GM18873 (cell line): ENCODE data around the gene EAF1.
"Not testable (repeated sequence)": the region's sequence is repeated elsewhere in the genome, so short reads cannot be mapped to it uniquely, and the experiment has no call there.

Experiments
- ATAC-seq: cut with Tn5 transposase; IDR thresholded peaks from one replicate; pipeline ENCODE4 v1.9.1; 2021; ENCODE audit warnings: mild to moderate bottlenecking, moderate library complexity, moderate number of reproducible peaks; ENCODE audit not compliant: unreplicated experiment, low FRiP score

EAF1 gene

GRCh38 chr3:15477951-15478639, 50.7 kb downstream of the EAF1 start:
- ATAC-seq = no peak

DNA sequence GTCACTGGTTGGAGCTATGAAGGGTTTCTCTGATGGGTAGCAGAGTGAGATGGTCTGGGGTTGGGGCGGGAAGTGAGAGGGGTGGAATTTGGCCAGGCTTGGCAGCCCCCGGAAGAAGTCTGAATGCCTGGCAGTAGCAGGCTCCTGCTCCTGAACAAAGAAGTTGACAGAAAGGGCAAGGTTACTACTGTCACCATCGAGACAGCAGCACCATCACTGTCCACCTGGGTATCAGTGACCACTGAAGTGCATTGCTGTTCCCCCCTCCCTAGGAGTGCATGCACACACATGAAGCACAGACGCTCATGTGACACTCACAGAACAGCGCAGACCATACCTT, 51.2 kb downstream of the EAF1 start:
- ATAC-seq = no peak

GRCh38 chr3:15479400-15480224, 52.2 kb downstream of the EAF1 start:
- no peak for ATAC-seq

DNA sequence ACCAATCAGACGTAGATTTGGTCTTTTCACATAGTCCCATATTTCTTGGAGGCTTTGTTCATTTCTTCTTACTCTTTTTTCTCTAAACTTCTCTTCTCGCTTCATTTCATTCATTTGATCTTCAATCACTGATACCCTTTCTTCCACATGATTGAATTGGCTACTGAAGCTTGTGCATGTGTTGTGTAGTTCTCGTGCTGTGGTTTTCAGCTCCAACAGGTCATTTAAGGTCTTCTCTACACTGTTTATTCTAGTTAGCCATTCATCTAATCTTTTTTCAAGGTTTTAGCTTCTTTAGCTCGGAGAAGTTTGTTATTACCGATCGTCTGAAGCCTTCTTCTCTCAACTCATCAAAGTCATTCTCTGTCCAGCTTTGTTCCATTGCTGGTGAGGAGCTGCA, 57.2 kb downstream of the EAF1 start:
- not testable (repeated sequence) for ATAC-seq

DNA sequence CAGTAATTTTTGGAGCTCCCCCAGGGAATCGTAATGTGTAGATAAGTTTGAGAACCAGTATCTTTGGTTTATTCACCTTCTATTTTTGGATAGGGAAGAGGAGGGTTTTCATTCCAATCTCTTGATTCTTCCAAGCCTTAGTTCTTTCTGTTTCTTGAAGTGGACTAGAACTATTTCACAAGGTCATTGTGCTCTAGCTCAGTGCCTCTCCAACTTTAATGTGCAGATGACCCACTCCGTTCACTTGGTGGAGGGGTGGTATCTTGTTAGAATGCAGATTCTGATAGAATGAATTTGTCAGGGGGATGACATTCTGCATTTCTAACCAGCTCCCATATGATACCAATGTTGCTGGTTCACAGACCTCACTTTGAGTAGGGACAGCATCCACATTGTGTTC, 58.6 kb downstream of the EAF1 start:
- ATAC-seq = no peak

GRCh38 chr3:15486979-15487378, 59.6 kb downstream of the EAF1 start:
- ATAC-seq = no peak

DNA sequence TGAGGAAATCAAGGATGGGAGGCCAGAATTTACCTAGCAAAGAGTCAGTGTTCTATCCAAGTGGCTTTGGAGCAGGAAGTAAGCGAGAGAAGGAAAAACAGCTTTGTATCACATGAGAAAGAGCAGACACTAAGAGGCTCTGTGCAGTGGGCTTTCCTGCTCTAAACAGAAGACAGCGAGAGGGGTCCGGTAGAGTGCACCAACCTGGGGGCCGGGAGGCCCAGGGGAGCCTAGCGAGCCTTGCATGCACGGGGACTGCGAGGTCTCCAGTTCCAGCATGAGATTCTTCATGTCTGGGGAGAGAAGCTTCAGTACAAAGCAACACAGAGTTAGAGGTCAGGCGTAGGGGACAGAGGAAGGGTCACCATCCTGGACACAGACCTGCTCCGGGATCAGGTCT, 60.6 kb downstream of the EAF1 start:
- no peak for ATAC-seq

DNA sequence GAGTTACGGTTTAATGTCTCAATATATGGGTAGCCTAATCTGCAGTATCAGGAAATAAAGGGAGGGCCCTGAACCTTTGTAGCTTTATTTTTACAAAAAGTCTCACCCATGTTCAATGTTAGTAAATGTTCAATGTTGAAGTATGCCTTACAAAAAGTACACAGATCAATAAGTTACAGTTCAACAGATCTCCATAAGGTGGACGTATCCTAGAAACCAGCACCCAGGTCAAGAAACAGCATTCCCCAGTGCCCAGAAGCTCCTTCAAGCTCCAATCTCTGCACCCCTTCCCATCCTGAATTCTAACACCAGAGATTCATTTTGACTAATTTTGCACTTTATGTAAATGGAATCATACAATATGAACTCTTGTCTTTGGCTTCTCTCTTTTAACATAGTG, 62.8 kb downstream of the EAF1 start:
- no peak for ATAC-seq

DNA sequence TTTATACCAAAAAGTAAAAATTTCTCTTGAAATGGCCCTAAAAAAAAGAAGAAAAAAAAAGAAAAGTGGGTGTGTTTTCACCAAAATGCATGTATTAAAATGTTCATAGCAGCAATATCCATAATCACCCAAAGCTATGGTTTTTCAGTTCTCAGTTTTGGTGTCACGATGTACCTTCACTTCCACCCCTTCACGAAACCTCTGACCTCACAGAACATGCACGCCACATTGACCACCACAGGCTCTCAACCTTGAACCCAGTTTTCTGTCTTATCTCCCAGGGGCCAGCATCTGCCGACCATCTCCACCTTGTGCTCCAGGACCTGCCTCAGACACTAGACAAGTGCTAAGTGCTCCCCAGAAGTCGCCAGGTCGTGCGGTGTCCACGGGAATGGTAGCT, 63.7 kb downstream of the EAF1 start:
- ATAC-seq = no peak
